Choroid plexus epithelial cell (primary cell): ENCODE measurements around the gene CAMP.

Experiments
- DNase-seq: peaks from one replicate; pipeline ENCODE4 v3.0.0-alpha.2; 2010; ENCODE audit warnings: low read depth
- H3K4me3 ChIP-seq: 2 replicates; pipeline ENCODE4 v1.5.1; 2011; ENCODE audit warnings: low read depth, mild to moderate bottlenecking, control low read depth, low read length, moderate library complexity
- CTCF ChIP-seq: conservative IDR thresholded peaks from 2 replicates; pipeline ENCODE4 v1.5.1; 2011; ENCODE audit warnings: low read depth, mild to moderate bottlenecking, control low read depth, inconsistent platforms, low read length, moderate library complexity

The CAMP gene

GRCh38 chr3:48186631-48187300 lies 36.5 kb upstream of the CAMP start:
- DNase-seq: peak; percentile 37
- peak overlapping the region; percentile 90 for H3K4me3 ChIP-seq

DNA sequence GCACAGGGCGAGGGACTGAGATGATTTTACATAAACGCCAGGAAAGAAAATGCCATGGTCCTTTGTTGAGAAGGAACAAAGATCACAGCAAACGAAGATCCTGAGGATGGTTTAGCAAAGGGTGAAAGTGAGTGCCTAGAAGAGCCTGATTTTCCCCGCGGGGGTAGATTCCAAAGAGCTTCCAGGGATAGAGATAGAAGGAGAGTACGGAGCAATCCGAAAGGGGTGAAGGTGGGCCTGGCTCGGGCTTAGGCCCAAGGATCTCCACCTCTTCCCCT lies 36.1 kb upstream of the CAMP start:
- peak overlapping the region; percentile 90 for H3K4me3 ChIP-seq
- DNase-seq: peak; percentile 12
- TF ChIP-seq CTCF: no peak

More at GRCh38 chr3:48186631-48187300, 36.5 kb upstream of the CAMP start:
- TF ChIP-seq CTCF: no peak

DNA sequence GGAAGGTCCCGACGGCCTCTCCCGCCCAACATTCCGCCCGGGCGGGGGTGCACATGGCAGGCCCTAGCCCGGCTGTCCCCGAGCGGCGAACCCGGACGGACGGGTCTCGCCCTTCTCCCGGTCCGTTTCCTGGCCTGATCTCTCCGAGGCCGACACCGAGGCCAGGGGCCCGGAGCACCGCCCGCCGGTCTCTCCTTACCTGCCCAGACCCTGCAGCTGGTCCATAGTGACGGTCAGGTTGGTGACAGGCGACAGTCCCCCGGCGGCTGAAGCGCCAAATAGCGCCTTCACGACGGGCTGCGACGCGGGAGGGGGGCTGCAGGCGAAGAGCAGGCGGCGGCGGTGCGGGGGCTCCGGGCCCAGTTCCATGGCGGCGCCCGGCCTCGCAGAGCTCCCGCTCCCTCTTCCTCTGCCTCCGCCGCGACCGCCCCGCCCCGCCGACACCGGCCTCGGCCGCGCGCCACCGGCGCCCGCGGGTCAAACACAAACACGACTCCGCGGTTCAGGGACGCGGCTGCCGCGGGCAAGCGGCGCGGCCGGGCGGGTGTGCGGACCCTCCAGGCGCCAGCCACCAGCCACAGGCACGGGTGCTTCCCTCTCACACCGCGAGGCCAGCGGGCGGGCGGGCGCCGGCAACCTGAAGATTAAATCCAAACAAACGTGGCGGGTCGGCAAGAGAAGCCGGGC lies 35.6 kb upstream of the CAMP start:
- no peak for DNase-seq
- peak overlapping the region; percentile 90 for H3K4me3 ChIP-seq
- TF ChIP-seq CTCF: no peak

DNA sequence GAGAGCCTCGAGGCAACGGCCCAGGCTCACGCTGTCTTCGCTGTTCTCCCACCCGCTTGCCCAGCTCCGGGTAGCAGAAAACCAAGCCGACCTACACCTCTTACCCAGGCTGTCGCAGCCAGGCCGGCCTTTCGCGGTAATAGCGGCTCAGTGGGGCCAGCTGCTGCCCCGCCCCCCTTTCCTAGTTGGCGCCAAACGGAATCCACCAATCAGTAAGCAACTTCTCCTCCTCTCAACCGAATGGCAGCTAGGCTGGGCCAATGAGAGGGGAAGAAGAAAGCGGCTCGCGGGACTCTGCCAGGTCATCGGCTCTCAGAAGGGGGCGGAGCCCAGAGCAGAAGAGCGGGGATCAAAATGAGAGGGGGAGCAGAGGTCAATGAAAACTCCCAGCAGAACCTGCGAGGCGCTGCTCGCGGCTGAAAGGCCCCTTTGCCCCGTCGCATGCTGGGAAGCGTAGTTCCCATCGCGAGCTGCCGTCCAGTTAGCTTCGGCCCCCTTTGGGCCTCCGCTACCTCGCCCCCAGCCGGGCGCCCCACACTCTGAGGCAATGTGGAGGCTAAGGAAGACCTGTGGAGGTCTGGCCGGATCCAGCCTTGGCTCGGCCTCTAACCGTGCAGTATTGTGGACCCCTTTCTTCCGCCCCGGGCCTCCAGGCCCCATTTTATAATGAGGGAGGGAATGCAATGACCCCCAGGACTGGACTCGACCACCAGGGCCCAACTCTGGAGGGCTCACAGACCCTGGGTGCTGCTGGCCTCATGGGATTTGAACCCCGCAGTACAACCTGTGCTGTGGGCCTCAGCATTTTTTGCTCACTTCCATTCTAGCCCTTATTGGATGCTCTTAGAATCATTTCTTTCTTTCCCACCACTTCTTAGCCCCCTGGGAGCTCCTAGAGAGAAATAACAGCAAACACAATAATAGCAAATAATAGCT lies 34.8 kb upstream of the CAMP start, which contains the start of gene CDC25A:
Gene CDC25A, minus strand, starts transcription at position 152 of the 936 bp plus-strand sequence. CDS start 470 bp downstream, outside the sequence.
- TF ChIP-seq CTCF: no peak
- peak; percentile 99 for DNase-seq
- H3K4me3 ChIP-seq: peak within 1 kb of the TSS; percentile 90

DNA sequence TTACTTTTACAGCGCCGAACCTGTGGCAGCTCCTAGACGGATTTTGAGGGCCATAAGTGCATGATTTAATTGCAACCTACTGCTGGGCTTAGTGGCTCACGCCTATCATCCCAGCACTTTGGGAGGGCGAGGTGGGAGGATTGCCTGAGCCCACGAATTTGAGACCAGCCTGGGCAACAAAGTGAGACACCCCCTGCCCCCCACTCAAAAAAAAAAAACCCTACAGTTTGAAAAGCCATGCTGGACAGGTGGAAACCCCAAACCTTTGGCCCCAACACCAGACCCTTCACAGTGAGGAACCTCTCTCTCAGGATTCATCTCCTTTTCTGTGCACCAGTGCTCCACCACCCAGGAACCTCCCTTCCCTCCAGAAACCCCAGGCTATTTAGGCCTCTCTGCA lies 34.0 kb upstream of the CAMP start:
- TF ChIP-seq CTCF: no peak
- DNase-seq: no peak
- no peak overlapping the region for H3K4me3 ChIP-seq

DNA sequence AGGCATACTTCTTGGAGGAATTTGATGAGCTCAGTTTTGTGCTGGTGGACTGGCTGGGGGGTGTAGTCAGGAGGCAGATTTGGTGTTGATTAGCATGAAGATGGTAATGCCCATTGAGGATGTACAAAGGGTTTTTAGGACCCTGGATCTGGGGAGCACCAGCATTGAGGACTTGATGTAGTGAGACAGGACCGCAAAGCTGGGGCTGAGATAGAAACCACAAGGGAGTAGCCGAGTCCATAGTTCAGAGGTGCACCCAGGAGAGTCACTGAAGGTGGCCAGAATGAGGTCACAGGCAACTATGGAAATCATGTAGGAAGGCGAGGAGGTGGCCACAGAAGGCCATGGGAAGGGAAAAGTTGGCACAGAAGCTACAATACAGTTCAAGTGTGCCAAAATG lies 32.4 kb upstream of the CAMP start:
- no peak for TF ChIP-seq CTCF
- DNase-seq: no peak
- no peak overlapping the region for H3K4me3 ChIP-seq
